Measurements from ENCODE around the gene SMCO4.

DNA sequence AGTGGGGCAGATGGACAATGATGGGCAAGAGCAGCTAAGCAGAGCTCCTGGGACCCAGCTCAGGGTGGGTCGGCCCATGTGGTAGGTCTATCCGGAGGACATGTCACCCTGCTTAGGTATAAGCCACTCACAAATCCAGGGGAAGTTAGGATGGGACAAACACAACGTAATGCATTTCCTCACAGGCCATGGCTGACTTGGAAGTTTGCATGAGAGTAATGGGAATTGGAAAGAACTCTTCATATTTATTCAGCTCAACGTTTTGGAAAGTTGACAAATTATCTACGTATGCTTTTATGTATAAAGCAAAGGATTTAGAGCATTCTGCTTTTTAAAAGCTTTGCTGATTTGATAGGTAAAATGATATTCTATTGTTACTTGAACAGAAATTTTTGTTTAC, 74.9 kb downstream of the SMCO4 start:
- TF ChIP-seq, protein P1, sequence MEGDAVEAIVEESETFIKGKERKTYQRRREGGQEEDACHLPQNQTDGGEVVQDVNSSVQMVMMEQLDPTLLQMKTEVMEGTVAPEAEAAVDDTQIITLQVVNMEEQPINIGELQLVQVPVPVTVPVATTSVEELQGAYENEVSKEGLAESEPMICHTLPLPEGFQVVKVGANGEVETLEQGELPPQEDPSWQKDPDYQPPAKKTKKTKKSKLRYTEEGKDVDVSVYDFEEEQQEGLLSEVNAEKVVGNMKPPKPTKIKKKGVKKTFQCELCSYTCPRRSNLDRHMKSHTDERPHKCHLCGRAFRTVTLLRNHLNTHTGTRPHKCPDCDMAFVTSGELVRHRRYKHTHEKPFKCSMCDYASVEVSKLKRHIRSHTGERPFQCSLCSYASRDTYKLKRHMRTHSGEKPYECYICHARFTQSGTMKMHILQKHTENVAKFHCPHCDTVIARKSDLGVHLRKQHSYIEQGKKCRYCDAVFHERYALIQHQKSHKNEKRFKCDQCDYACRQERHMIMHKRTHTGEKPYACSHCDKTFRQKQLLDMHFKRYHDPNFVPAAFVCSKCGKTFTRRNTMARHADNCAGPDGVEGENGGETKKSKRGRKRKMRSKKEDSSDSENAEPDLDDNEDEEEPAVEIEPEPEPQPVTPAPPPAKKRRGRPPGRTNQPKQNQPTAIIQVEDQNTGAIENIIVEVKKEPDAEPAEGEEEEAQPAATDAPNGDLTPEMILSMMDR (conservative IDR thresholded peaks at IDR 0.05; ENCODE audit: low read length) = no peak
- no peak for TF ChIP-seq EZH2phosphoT487 (IDR thresholded peaks at IDR 0.05; ENCODE audit: borderline replicate concordance, low read depth, low read length)
